GM21367 (cell line): Measurements from ENCODE around the gene DNMT3B.
"Not testable (repeated sequence)": the region's sequence is repeated elsewhere in the genome, so short reads cannot be mapped to it uniquely, and the experiment has no call there.

ENCODE experiments used
- ATAC-seq: cut with Tn5 transposase; IDR thresholded peaks from one replicate; pipeline ENCODE4 v1.9.1; 2021; ENCODE audit not compliant: unreplicated experiment

The DNMT3B gene

DNA sequence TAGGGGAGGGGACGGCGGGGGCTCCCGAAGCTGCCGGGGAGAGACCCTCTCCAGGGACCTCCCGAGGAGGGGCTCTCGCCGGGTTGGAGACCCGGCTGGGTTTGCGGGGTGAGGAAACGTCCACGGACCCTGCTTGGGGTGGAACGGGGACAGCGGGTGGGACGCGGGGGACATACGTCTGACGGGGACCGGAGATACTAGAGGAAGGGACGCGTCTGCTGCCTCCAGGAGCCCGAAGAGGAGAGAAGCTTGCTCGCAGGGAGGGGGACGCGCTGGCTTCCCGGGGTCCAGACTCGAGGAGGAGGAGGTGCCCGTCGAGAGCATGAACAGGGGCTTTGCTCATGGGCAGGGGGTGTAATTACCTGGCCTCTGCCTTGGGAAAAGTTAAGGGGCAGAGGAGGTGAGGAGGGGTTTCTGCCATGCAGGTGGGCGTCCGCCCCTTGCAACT lies 593 bp downstream of the DNMT3B start:
- ATAC-seq = no peak

- ATAC-seq = no peak
Observed at GRCh38 chr20:32763202-32764004, 1.2 kb downstream of the DNMT3B start.

DNA sequence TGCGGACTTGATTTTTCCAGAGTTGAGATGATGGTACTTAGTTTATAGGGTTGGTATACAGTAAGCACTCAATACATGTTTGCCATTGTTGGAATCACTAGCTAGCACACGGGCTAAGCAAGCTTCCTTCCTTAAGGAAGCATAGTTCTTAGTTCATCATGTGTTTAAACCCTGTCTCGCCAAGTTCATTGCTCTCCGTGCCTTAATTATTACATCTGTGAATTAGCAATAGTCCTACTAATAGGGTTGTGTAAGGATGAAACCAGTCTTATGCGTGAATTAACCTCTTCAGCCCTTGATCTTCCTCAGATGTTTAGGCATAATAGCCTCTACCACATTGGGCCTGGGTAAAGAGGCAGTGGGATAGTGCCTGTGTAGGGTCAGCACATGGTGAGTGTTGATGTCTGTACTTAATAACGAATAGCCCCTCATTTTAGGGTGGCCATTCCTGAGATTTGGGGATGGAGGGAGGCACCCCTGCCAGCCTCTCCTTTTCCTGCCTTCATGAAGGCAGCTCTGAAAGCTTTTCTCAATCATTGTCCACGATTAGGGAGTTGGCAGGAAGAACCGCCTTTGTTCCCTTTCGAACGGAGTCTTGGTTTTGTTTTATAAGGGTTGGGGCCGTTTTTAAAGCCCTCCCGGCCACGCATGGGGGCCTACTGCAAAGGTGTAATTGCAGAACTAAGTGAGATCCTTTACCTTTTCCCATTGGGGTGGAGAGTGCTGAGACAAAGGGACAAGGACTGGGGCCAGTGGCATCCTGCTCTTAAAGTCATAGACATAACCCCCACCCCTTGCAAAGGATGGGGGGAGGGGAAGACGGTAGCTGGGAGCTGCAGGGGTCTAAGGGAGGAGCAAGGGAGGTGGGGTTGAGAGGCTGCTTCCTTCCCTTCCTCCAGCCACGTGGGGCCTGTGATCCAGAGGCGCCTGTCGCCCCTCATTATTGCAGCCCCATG lies 2.1 kb downstream of the DNMT3B start:
- ATAC-seq = no peak

- ATAC-seq = not testable (repeated sequence)
Observed at GRCh38 chr20:32765230-32765875, 3.2 kb downstream of the DNMT3B start.

DNA sequence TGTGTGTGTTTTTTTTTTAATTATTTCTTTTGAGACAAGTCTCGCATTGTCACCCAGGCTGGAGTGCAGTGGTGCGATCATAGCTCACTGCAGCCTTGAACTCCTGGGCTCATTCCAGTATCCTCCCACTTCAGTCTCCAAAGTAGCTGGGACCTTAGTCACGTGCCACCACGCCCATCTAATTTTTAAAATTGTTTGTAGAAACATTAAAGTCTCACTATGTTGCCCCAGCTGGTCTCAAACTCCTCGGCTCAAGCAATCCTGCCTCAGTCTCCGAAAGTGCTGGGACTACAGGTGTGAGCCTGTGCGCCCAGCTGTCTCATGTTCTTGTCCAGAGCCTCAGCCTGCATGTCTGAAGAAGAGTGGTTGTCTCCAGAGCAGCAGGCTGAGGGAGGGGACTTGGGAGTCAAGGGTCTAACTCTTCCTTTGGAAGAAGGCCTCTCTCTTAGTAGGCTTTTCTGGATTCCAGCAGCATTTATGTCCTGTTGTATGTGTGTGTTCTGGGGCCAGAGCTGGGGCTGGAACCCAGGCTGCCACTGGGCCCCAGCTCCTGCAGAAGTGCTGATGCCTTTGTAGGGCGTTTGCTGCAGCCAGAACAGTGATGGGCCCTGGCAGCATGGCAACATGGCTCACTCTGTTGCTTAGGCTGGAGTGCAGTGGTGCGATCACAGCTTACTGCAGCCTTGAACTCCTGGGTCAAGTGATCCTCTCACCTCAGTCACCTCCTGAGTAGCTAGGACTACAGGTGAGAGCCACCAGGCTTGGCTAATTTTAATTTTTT lies 5.4 kb downstream of the DNMT3B start:
- ATAC-seq = no peak

DNA sequence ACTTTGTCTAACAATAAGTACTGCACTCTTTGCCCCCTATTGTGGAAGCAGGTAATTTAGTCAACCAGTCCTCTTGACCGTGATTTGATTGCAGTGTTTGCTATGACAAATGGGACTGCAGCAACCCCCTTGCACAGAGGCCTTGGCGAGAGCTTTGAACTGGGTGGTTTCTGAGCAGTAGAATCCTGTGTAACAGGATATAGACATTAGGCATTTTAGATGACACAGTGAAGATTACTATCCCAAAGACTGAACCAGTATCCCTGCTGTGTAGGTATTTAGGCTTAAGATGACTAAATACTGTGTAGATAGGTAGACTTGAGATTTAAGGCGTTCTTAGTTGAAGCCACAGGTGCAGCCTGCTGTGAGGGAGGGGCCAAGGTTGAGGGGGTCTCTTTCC lies 9.9 kb downstream of the DNMT3B start:
- ATAC-seq = no peak

- no peak for ATAC-seq
Observed at GRCh38 chr20:32773223-32773622, 11.0 kb downstream of the DNMT3B start.

GRCh38 chr20:32773855-32774254 lies 11.7 kb downstream of the DNMT3B start:
- no peak for ATAC-seq

- no peak for ATAC-seq
Observed at GRCh38 chr20:32775336-32775991, 13.3 kb downstream of the DNMT3B start.

GRCh38 chr20:32777177-32777956 lies 15.2 kb downstream of the DNMT3B start:
- ATAC-seq = no peak

DNA sequence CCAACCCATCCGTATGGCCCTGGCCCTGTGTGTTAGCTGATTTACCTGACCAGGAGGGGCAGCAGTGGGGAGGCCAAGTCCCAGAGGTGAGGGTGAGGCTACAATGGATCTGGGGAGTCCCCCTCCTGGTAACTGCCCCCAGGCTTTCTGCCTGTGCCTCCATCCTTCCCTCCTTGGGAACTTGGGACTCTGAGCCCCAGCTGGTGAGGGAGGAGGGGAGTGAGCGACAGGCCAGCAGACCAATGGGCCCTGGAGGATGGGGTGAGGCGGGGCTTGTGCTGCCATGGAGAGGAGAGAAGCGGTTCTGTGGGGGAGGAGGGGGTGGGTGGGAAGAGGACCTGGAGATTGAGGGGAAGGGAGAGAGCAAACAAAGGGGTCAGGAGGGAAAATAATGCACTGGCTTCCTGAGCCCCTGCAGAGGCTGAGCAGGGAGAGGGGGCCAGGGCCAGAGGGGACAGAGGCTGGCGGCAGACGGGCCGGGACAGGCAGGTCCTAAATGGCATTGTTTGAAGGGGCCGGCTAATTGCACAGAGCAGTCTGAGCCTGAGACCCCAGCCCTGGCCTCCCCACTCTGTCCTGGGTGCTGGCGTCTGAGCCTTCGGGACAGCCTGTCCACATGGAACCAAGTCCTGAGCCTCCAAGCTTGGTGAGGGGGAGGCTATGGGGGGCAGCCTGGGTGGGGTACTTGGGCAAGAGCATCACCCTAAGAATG lies 17.5 kb downstream of the DNMT3B start:
- ATAC-seq = no peak

- no peak for ATAC-seq
Observed at GRCh38 chr20:32780278-32780677, 18.1 kb downstream of the DNMT3B start.

DNA sequence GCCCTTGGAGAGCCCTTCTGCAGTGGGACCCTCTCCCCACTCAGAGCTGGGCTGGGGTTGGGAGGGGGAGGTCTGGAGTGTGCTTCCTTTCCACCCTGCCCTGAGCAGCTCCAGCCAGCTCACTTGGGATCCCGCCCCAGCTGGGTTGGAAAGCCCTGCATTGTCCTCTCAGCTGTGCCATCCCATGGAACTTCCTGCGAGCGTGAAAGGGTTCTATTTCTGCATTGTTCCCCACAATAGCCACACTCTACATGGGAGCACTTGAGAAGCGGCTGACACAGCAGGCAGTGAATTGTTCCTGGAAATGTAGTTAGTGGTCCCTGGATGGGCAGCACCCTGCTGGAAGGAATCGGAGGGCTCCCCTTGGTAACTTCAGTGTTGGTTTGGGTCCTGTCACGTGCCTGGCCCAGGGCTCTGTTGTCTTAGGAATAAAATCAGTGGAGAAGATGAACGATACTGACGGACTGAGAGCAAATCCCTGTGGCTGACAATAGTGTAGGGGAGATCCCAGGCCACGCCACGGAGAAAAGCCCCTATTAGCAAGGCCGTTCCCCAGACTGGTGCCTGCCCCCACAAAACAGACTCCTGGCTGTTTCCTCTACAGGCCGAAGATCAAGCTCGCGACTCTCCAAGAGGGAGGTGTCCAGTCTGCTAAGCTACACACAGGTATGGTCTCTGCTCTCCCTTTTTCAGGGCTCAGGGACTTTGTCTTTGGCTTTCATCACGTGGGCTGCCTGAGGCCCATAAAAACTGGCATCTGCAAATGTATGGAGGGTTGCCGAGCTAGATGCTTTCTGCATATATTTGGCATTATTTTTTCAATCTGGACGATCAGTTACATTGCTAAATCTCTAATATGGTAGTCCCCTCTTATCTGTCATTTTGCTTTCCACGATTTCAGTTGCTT lies 18.8 kb downstream of the DNMT3B start:
- no peak for ATAC-seq

DNA sequence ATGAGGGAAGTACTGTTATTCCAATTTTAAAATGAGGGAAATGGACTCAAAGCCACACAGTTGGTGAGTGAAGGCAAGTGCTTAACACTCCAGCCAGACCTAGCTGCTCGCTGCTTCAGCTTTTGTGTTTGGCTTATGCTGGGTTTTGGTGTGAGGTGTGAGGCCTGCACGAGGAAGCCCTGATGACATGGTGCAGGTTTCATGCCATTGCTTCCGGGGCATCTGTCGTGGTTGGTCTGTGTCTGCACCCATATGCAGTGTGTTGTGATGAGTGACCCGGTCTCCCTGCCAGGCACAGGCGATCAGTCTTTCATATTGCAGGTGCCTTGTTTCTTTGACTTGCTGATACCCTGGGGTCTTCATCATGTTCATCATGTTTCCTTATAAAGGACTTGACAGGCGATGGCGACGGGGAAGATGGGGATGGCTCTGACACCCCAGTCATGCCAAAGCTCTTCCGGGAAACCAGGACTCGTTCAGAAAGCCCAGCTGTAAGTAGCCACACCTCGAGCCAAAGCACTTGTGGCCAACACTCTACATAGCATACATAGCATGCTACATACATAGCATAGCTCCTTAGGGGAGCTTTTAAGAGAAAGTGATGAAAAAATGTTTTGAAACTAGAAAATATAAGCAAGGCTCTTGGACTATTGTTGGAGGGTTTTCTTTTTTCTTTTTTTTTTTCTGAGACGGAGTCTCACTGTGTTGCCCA lies 22.3 kb downstream of the DNMT3B start:
- no peak for ATAC-seq

GRCh38 chr20:32786059-32786760 lies 24.0 kb downstream of the DNMT3B start:
- ATAC-seq = no peak

- no peak for ATAC-seq
Observed at GRCh38 chr20:32787168-32787567, 25.0 kb downstream of the DNMT3B start.
